OCI-LY7 (cell line): ENCODE measurements around the gene RBCK1.

Experiments used
- CTCF ChIP-seq: fragments of 200-600 bp; sonication (generic); conservative IDR thresholded peaks from 2 replicates; pipeline ENCODE4 v1.5.1; 2014; ENCODE audit warnings: mild to moderate bottlenecking, antibody characterized with exemption, low read length, moderate library complexity, mixed read lengths
- EZH2phosphoT487 ChIP-seq: fragments of 200-600 bp; sonication (generic); IDR thresholded peaks from 2 replicates; pipeline ENCODE4 v1.6.1; 2018; ENCODE audit warnings: low read depth, borderline replicate concordance, mild to moderate bottlenecking, mixed run types, antibody characterized with exemption, low read length, moderate library complexity, mixed read lengths

DNA sequence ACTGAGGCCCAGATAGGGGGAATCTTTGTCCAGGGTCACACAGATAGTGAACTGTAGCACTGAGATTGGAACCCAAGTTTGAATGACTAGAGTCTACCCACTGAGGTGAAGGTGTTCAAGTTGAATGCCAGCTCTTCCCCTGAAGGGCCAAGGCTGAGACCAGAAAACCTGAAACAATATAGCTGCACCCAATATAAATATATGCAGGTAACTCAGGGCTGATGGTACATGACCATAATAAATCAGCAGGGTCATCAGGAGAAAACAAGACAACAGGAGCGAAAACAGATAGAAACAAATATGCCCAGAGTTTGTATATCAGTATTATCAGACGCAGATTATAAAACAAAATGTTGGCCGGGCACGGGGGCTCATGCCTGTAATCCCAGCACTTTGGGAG is 4.0 kb upstream of the RBCK1 start:
- TF ChIP-seq CTCF, result no peak
- TF ChIP-seq EZH2phosphoT487, result no peak
